Uterus (tissue), 2 donors: ENCODE measurements around the gene FFAR4.

Experiments used
- CTCF ChIP-seq, 4 experiments: fragments of 200-600 bp in 2 of 4; fragments of 450-650 bp in 2 of 4; sonication (generic) in 2 of 4; IDR thresholded peaks; one replicate each; pipeline ENCODE4 v1.5.1; 2016 to 2019; ENCODE audit warnings: antibody characterized with exemption in 4 of 4, mild to moderate bottlenecking in 2 of 4, moderate library complexity in 1 of 4
- POLR2A ChIP-seq, 2 donors: fragments of 450-650 bp; IDR thresholded peaks; one replicate each; pipeline ENCODE4 v1.6.1; 2016; ENCODE audit warnings: antibody characterized with exemption in 2 of 2, mild to moderate bottlenecking in 1 of 2, moderate library complexity in 1 of 2

GRCh38 chr10:93593254-93593653 lies 26.8 kb downstream of the FFAR4 start:
- TF ChIP-seq CTCF (IDR thresholded peaks at IDR 0.05) (no peak), POLR2A (IDR thresholded peaks at IDR 0.05) (no peak)
